HepG2 (cell line): ENCODE data around the gene BTG1. TPM values are rescaled to one million over a fixed set of nuclear protein-coding genes. Genes with fewer than 3 reads are reported as not detected.
A peak's percentile ranks its signal among the peaks of the same experiment; 100 is the strongest.

Experiments
- ATAC-seq: fragments of 200-7000 bp; cut with Tn5 transposase; 3 replicates; pipeline ENCODE4 v1.9.1; 2020; ENCODE audit warnings: mild to moderate bottlenecking, moderate library complexity
- Bru-seq: library from RNA; stranded (reverse); fragments of 400-500 nt; gene quantifications from one replicate; lab custom pipeline; 2021; lab: Mats Ljungman, UMichigan
- BruChase-seq, 2 experiments: library from RNA; stranded (reverse); fragments of 400-500 nt; gene quantifications; one replicate each; lab custom pipeline; 2021; lab: Mats Ljungman, UMichigan
- BruUV-seq: library from RNA; stranded (reverse); fragments of 400-500 nt; replicated peaks from 2 replicates; lab custom pipeline; 2021; lab: Mats Ljungman, UMichigan
- CTCF ChIA-PET: fragments of 300-600 bp; formaldehyde crosslinking; extraction: SDS; loops from one replicate; lab custom pipeline; 2021; ENCODE audit warnings: low total read pairs, inconsistent platforms, low intra/inter-chr PET ratio; lab: Yijun Ruan, JAX
- POLR2A ChIA-PET: fragments of 350-600 bp; sonication (Branson Sonifier 250); formaldehyde crosslinking; loops from one replicate; lab custom pipeline; 2020; ENCODE audit warnings: antibody characterized with exemption, inconsistent platforms; lab: Yijun Ruan, JAX
- DNase-seq: peaks from one replicate; pipeline ENCODE4 v3.0.0-alpha.2; 2015; ENCODE audit warnings: low spot score
- FAIRE-seq: peaks from 3 replicates; lab custom pipeline; 2011; peaks lifted over from hg19 to GRCh38; lab: Jason Lieb, UNC
- H2AFZ ChIP-seq: one replicate; pipeline ENCODE4 v1.6.1; 2011; ENCODE audit warnings: low read length, inconsistent platforms
- H3K27ac ChIP-seq: fragments of 300-600 bp; 3 replicates; pipeline ENCODE4 v1.8.0; 2011; ENCODE audit warnings: mixed run types, mild to moderate bottlenecking, mixed read lengths, low read length, inconsistent platforms; ENCODE audit not compliant: insufficient read depth; ENCODE audit errors: extremely low read length
- H3K27me3 ChIP-seq, 2 experiments: fragments of 200-600 bp in 1 of 2; 2 replicates in 1 of 2; 3 replicates in 1 of 2; pipeline versions ENCODE4 v1.6.0 to v1.8.0; 2011; ENCODE audit warnings: low read length in 2 of 2, mild to moderate bottlenecking in 2 of 2, moderate library complexity in 2 of 2, inconsistent platforms in 1 of 2; ENCODE audit not compliant: insufficient read depth in 2 of 2, control insufficient read depth in 1 of 2
- H3K36me3 ChIP-seq, 2 experiments: fragments of 200-600 bp in 1 of 2; replicated peaks in 1 of 2; 2 replicates in 1 of 2; 3 replicates in 1 of 2; pipeline versions ENCODE4 v1.5.1 to v1.8.0; 2011; ENCODE audit warnings: low read length in 2 of 2, inconsistent platforms in 1 of 2; ENCODE audit not compliant: insufficient read depth in 2 of 2, control insufficient read depth in 1 of 2
- H3K4me1 ChIP-seq: 2 replicates; pipeline ENCODE4 v1.5.1; 2012; ENCODE audit warnings: low read length, inconsistent platforms; ENCODE audit not compliant: insufficient read depth
- H3K4me2 ChIP-seq: 2 replicates; pipeline ENCODE4 v1.6.0; 2011; ENCODE audit warnings: low read depth, low read length, inconsistent platforms
- H3K4me3 ChIP-seq, 3 experiments: fragments of 200-600 bp in 1 of 3; sonication (generic), shearing (Covaris generic) in 1 of 3; replicated peaks in 1 of 3; 2 replicates each; pipeline ENCODE4 v1.5.1; 2011 to 2016; ENCODE audit warnings: low read length in 3 of 3, inconsistent platforms in 2 of 3, low read depth in 2 of 3, mild to moderate bottlenecking in 2 of 3, control low read depth in 1 of 3, mixed read lengths in 1 of 3; ENCODE audit not compliant: insufficient read depth in 1 of 3
- H3K79me2 ChIP-seq: one replicate; pipeline ENCODE4 v1.6.1; 2011; ENCODE audit warnings: low read length, inconsistent platforms; ENCODE audit not compliant: insufficient read depth
- H3K9ac ChIP-seq: 2 replicates; pipeline ENCODE4 v1.6.0; 2011; ENCODE audit warnings: mild to moderate bottlenecking, low read depth, low read length, inconsistent platforms; ENCODE audit not compliant: insufficient read depth
- H3K9me3 ChIP-seq: 2 replicates; pipeline ENCODE4 v1.5.1; 2012; ENCODE audit warnings: mild to moderate bottlenecking, low read length
- H4K20me1 ChIP-seq: 2 replicates; pipeline ENCODE4 v1.6.0; 2011; ENCODE audit warnings: inconsistent platforms, mild to moderate bottlenecking, low read length, moderate library complexity; ENCODE audit not compliant: insufficient read depth
- ATF7 ChIP-seq, 2 experiments: fragments of 450-650 bp in 1 of 2; sonication (generic) in 1 of 2; formaldehyde crosslinking in 1 of 2; IDR thresholded peaks; 2 replicates each; pipeline versions ENCODE4 v1.4.0 to v1.6.1; 2016 to 2020; ENCODE audit warnings: antibody characterized with exemption in 1 of 2, mild to moderate bottlenecking in 1 of 2, missing genetic modification reagents in 1 of 2
- CSRNP1 ChIP-seq: sonication (generic); formaldehyde crosslinking; IDR thresholded peaks from 2 replicates; pipeline ENCODE4 v1.8.1; 2023; ENCODE audit warnings: mild to moderate bottlenecking, missing genetic modification reagents
- HHEX ChIP-seq: IDR thresholded peaks from 2 replicates; pipeline ENCODE4 v1.6.1; 2016; ENCODE audit warnings: control low read depth
- MYNN ChIP-seq: sonication (generic); formaldehyde crosslinking; IDR thresholded peaks from 2 replicates; pipeline ENCODE4 v1.4.0; 2020; ENCODE audit warnings: mild to moderate bottlenecking, low read depth, missing genetic modification reagents
- NFKBIZ ChIP-seq: IDR thresholded peaks from 2 replicates; pipeline ENCODE4 v1.6.1; 2018; ENCODE audit warnings: missing genetic modification reagents, missing compliant biosample characterization
- TCF12 ChIP-seq, 2 experiments: fragments of 450-650 bp in 1 of 2; sonication (generic) in 1 of 2; formaldehyde crosslinking in 1 of 2; IDR thresholded peaks; 2 replicates each; pipeline versions ENCODE4 v1.6.1 to v1.8.0; 2017 to 2022; ENCODE audit warnings: antibody characterized with exemption in 1 of 2, mild to moderate bottlenecking in 1 of 2, missing genetic modification reagents in 1 of 2, moderate library complexity in 1 of 2
- ZNF24 ChIP-seq: fragments of 450-650 bp; IDR thresholded peaks from 2 replicates; pipeline ENCODE4 v1.6.1; 2017; ENCODE audit warnings: antibody characterized with exemption, mild to moderate bottlenecking
- ZNF276 ChIP-seq: sonication (generic); formaldehyde crosslinking; IDR thresholded peaks from 2 replicates; pipeline ENCODE4 v1.4.0; 2020; ENCODE audit warnings: mild to moderate bottlenecking, low read depth, missing genetic modification reagents
- ZNF33B ChIP-seq: sonication (generic); formaldehyde crosslinking; IDR thresholded peaks from 2 replicates; pipeline ENCODE4 v1.5.1; 2020; ENCODE audit warnings: mild to moderate bottlenecking, missing genetic modification reagents
- ZNF558 ChIP-seq: sonication (generic); formaldehyde crosslinking; IDR thresholded peaks from 2 replicates; pipeline ENCODE4 v1.9.0; 2022; ENCODE audit warnings: mild to moderate bottlenecking, missing genetic modification reagents, borderline replicate concordance
- WGBS: methylation state at CpG from one replicate; pipeline ENCODE4 v1.1.6; 2017; ENCODE audit warnings: low lambda C conversion rate; 5-methylcytosine and 5-hydroxymethylcytosine counted together
- in situ Hi-C: cut with HindIII; loops from 2 replicates; pipeline ENCODE4 v1.10.0; 2017; ENCODE audit warnings: low pct_unique_long_range_greater_than_20kb; ENCODE audit not compliant: extremely low pct_ligation_motif_present
- intact Hi-C: fragments of 100-400 bp; cut with micrococcal nuclease; formaldehyde crosslinking; loops from one replicate; pipeline ENCODE4 v1.10.0; 2022; ENCODE audit not compliant: unreplicated experiment
- long read RNA-seq, 2 experiments: library from RNA in 1 of 2; library from polyadenylated mRNA in 1 of 2; stranded (forward) in 1 of 2; unstranded in 1 of 2; transcript quantifications; one replicate each; pipeline ENCODE4 v2.0.0, GENCODE V29; 2019 to 2022
- polyA minus RNA-seq, 3 experiments: library from RNA; depleted of rRNA, polyadenylated mRNA; stranded (reverse); fragments of >200 nt; gene quantifications; 2 replicates each; pipeline ENCODE4 v1.2.3, GENCODE V29; 2011; ENCODE audit warnings: low replicate concordance in 1 of 3
- polyA plus RNA-seq, 8 experiments: library from polyadenylated mRNA; depleted of rRNA in 3 of 8; stranded (reverse) in 7 of 8; unstranded in 1 of 8; fragments of >200 nt; fragmentation: Illumina TruSeq in 4 of 8; extraction: Trizol in 4 of 8; gene quantifications; 2 replicates each; pipeline versions ENCODE4 v1.2.1 to v1.2.3, GENCODE V29; 2011 to 2016; ENCODE audit warnings: low read depth in 4 of 8, missing spikeins in 1 of 8, mixed read lengths in 1 of 8; ENCODE audit not compliant: insufficient read depth in 1 of 8
- total RNA-seq, 5 experiments: library from RNA; depleted of rRNA; stranded (reverse); fragments of >200 nt; fragmentation: Illumina TruSeq; extraction: Trizol; gene quantifications; 2 replicates each; pipeline ENCODE4 v1.2.3, GENCODE V29; 2016; ENCODE audit warnings: low read depth in 1 of 5

Gene BTG1, protein sequence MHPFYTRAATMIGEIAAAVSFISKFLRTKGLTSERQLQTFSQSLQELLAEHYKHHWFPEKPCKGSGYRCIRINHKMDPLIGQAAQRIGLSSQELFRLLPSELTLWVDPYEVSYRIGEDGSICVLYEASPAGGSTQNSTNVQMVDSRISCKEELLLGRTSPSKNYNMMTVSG
- 7.5 and 9.8 TPM in 2 replicates for total RNA-seq (2016; rRNA removed; fragmentation: Illumina TruSeq; extraction: Trizol)
- 2.4 and 5.7 TPM in 2 replicates for total RNA-seq (2016; cell fraction: cytosol; rRNA removed; fragmentation: Illumina TruSeq; extraction: Trizol; ENCODE audit: low read depth)
- 5.9 and 8.9 TPM in 2 replicates for total RNA-seq (2016; cell fraction: insoluble cytoplasmic fraction; rRNA removed; fragmentation: Illumina TruSeq; extraction: Trizol)
- 8.8 and 11.0 TPM in 2 replicates for total RNA-seq (2016; cell fraction: membrane; rRNA removed; fragmentation: Illumina TruSeq; extraction: Trizol)
- total RNA-seq (2016; cell fraction: nucleus; rRNA removed; fragmentation: Illumina TruSeq; extraction: Trizol) = 15.4 TPM in 2 replicates
- 16.7 and 20.2 TPM in 2 replicates for polyA plus RNA-seq (2011; rRNA removed)
- polyA plus RNA-seq (2011; cell fraction: cytosol; rRNA removed) = 12.2 and 14.4 TPM in 2 replicates
- polyA plus RNA-seq (2011; cell fraction: nucleus; rRNA removed) = 6.9 and 13.9 TPM in 2 replicates
- polyA plus RNA-seq (2012) = 22.3 and 32.9 TPM in 2 replicates
- 5.9 and 6.6 TPM in 2 replicates for polyA plus RNA-seq (2016; cell fraction: cytosol; fragmentation: Illumina TruSeq; extraction: Trizol; ENCODE audit: low read depth)
- 13.5 and 13.8 TPM in 2 replicates for polyA plus RNA-seq (2016; cell fraction: insoluble cytoplasmic fraction; fragmentation: Illumina TruSeq; extraction: Trizol; ENCODE audit: low read depth)
- polyA plus RNA-seq (2016; cell fraction: membrane; fragmentation: Illumina TruSeq; extraction: Trizol; ENCODE audit: low read depth) = 14.3 TPM in 2 replicates
- polyA plus RNA-seq (2016; cell fraction: nucleus; fragmentation: Illumina TruSeq; extraction: Trizol; ENCODE audit: insufficient read depth, low read depth) = 12.5 and 15.4 TPM in 2 replicates
- polyA minus RNA-seq (2011; rRNA and poly(A)+ RNA removed; ENCODE audit: low replicate concordance) = 33.4 and 51.6 TPM in 2 replicates
- polyA minus RNA-seq (2011; cell fraction: cytosol; rRNA and poly(A)+ RNA removed) = 10.3 and 17.6 TPM in 2 replicates
- 40.3 and 44.8 TPM in 2 replicates for polyA minus RNA-seq (2011; cell fraction: nucleus; rRNA and poly(A)+ RNA removed)
- percentile 94 among the genes with signal in this experiment for Bru-seq, nascent RNA
- percentile 90 among the genes with signal in this experiment for BruChase-seq, experiment 1, labeled RNA remaining after a 6-hour chase
- percentile 97 among the genes with signal in this experiment for BruChase-seq, experiment 2, labeled RNA remaining after a 2-hour chase
- long read RNA-seq, experiment 1, full-length matches to known transcripts = 33 of 38 reads
- long read RNA-seq, experiment 1, partial matches to known transcripts = 0 of 38 reads
- long read RNA-seq, experiment 1, other reads (novel, unspliced or antisense) = 5 of 38 reads
- long read RNA-seq, experiment 2, full-length matches to known transcripts = 70 of 143 reads
- long read RNA-seq, experiment 2, partial matches to known transcripts = 0 of 143 reads
- long read RNA-seq, experiment 2, other reads (novel, unspliced or antisense) = 73 of 143 reads

- in situ Hi-C loops = loop anchor here (10.0 kb wide), 1 partner anchor 331 kb away; no protein-coding TSS in a partner anchor
- FAIRE-seq (peak; percentile 98), ATAC-seq (peak; percentile 86), DNase-seq (peak; percentile 98)
- intact Hi-C loops = loop anchor here (2.0 to 10.0 kb wide), 3 partner anchors 111 to 425 kb away; no protein-coding TSS in a partner anchor
- peak within 1 kb of the TSS; percentile 96 for H3K4me2 ChIP-seq
- H3K9ac ChIP-seq = peak within 1 kb of the TSS; percentile 90
- H3K36me3 ChIP-seq = no peaks in the 10 kb centered on the region
- H3K4me1 ChIP-seq = peaks cover 40% of the 10 kb centered on the region
- H2AFZ ChIP-seq = peak within 1 kb of the TSS; percentile 57
- ChIA-PET POLR2A (interaction anchor here (0.5 to 4.1 kb wide), 19 partner anchors 9 to 1761 kb away, joined by 3 to 73 read pairs (median 4); no protein-coding TSS in a partner anchor), CTCF (no interaction called here)
- peak within 1 kb of the TSS; percentile 94 to 99 (median 98) for H3K4me3 ChIP-seq
- peaks cover 0 to 3% of the 10 kb centered on the region in 2 experiments; a peak in 1 of 5 replicates for H3K27me3 ChIP-seq
- H4K20me1 ChIP-seq = peaks cover 32% of the 10 kb centered on the region
- H3K79me2 ChIP-seq = peaks cover 42% of the 10 kb centered on the region
- peak within 1 kb of the TSS; percentile 64 for H3K27ac ChIP-seq
- no TSS peak for BruUV-seq
- H3K9me3 ChIP-seq = no peaks in the 10 kb centered on the region
- 1% methylated on average over 40 of the region's 61 CpGs for WGBS
- TF ChIP-seq ATF7 (IDR thresholded peaks at IDR 0.05) = peak; percentile 90
- TF ChIP-seq ATF7 (CRISPR knock-in tag; IDR thresholded peaks at IDR 0.05) = no peak
- TF ChIP-seq ZNF24 = 0 out of 2 replicates have a peak, but pooled peaks have one; percentile 39
- no peak; the same call in 1 of the 2 replicates for TF ChIP-seq ZNF558 (CRISPR knock-in tag)
- TF ChIP-seq NFKBIZ (CRISPR knock-in tag) = no peak
- no peak for TF ChIP-seq HHEX (CRISPR knock-in tag)
- no peak for TF ChIP-seq ZNF276 (CRISPR knock-in tag)
- no peak; the same call in 1 of the 2 replicates for TF ChIP-seq CSRNP1
- no peak for TF ChIP-seq ZNF33B (CRISPR knock-in tag)
- TF ChIP-seq TCF12 (IDR thresholded peaks at IDR 0.05) = no peak
- TF ChIP-seq TCF12 (CRISPR knock-in tag; IDR thresholded peaks at IDR 0.05) = 0 out of 2 replicates have a peak, but pooled peaks have one; percentile 42
- TF ChIP-seq MYNN = 0 out of 2 replicates have a peak, but pooled peaks have one; percentile 42
Observed at GRCh38 chr12:92145731-92146496, at the start of gene BTG1. Gene BTG1, minus strand, starts transcription at chr12:92145846. Its CDS starts 311 bp downstream, at chr12:92145535.
